HEK293 (cell line): ENCODE measurements around the gene SAP25.

ENCODE experiments used
- CTCF ChIA-PET: fragments of 350-600 bp; formaldehyde crosslinking; extraction: SDS; loops from one replicate; lab custom pipeline; 2021; ENCODE audit warnings: antibody characterized with exemption; lab: Yijun Ruan, JAX
- POLR2A ChIA-PET: fragments of 300-600 bp; formaldehyde crosslinking; extraction: SDS; loops from one replicate; lab custom pipeline; 2020; ENCODE audit warnings: antibody characterized with exemption, inconsistent platforms; lab: Yijun Ruan, JAX
- H3K27ac ChIP-seq: fragments of 200-500 bp; sonication (Bioruptor generic); 2 replicates; pipeline ENCODE4 v1.5.1; 2014; ENCODE audit warnings: low read depth, low read length, control low read depth, inconsistent platforms; ENCODE audit errors: extremely low read depth
- H3K36me3 ChIP-seq, 2 experiments: fragments of 200-500 bp in 1 of 2; sonication (Bioruptor generic) in 1 of 2; 1 replicate in 1 of 2; 2 replicates in 1 of 2; pipeline ENCODE4 v1.5.1; 2014 to 2017; ENCODE audit warnings: inconsistent platforms in 2 of 2, low read length in 2 of 2; ENCODE audit not compliant: control insufficient read depth in 2 of 2, insufficient read depth in 1 of 2
- H3K4me1 ChIP-seq: fragments of 200-500 bp; sonication (Bioruptor generic); 2 replicates; pipeline ENCODE4 v1.5.1; 2014; ENCODE audit warnings: mild to moderate bottlenecking, low read length, inconsistent platforms; ENCODE audit not compliant: control insufficient read depth, insufficient read depth
- H3K4me3 ChIP-seq: 2 replicates; pipeline ENCODE4 v1.5.1; 2011; ENCODE audit warnings: low read depth, mild to moderate bottlenecking, control low read depth, low read length, moderate library complexity
- H3K9me3 ChIP-seq: fragments of 200-500 bp; sonication (Bioruptor generic); 2 replicates; pipeline ENCODE4 v1.5.1; 2014; ENCODE audit warnings: low read depth, low read length, inconsistent platforms; ENCODE audit not compliant: control insufficient read depth, insufficient read depth
- ATF2 ChIP-seq: fragments of 450-650 bp; formaldehyde crosslinking; IDR thresholded peaks from 2 replicates; pipeline ENCODE4 v1.5.1; 2016; ENCODE audit warnings: missing biosample characterization, missing genetic modification characterization, low read depth
- GLIS1 ChIP-seq: fragments of 450-650 bp; formaldehyde crosslinking; IDR thresholded peaks from 2 replicates; pipeline ENCODE4 v1.5.1; 2016; ENCODE audit warnings: missing biosample characterization, missing genetic modification characterization
- GLIS2 ChIP-seq: fragments of 450-650 bp; formaldehyde crosslinking; IDR thresholded peaks from 2 replicates; pipeline ENCODE4 v1.5.1; 2016; ENCODE audit warnings: missing biosample characterization, missing genetic modification characterization
- IKZF3 ChIP-seq: fragments of 450-650 bp; IDR thresholded peaks from 2 replicates; pipeline ENCODE4 v1.5.0; 2018; ENCODE audit warnings: missing biosample characterization, mild to moderate bottlenecking, missing genetic modification characterization, moderate library complexity
- PRDM6 ChIP-seq: fragments of 450-650 bp; formaldehyde crosslinking; IDR thresholded peaks from 2 replicates; pipeline ENCODE4 v1.5.1; 2017; ENCODE audit warnings: missing biosample characterization, missing genetic modification characterization
- SP3 ChIP-seq: fragments of 450-650 bp; formaldehyde crosslinking; IDR thresholded peaks from 2 replicates; pipeline ENCODE4 v1.5.1; 2016; ENCODE audit warnings: missing biosample characterization, missing genetic modification characterization
- YY2 ChIP-seq: fragments of 450-650 bp; formaldehyde crosslinking; IDR thresholded peaks from 2 replicates; pipeline ENCODE4 v1.5.1; 2016; ENCODE audit warnings: missing biosample characterization, missing genetic modification characterization
- ZFHX2 ChIP-seq: fragments of 450-650 bp; formaldehyde crosslinking; conservative IDR thresholded peaks from 2 replicates; pipeline ENCODE4 v1.5.1; 2016; ENCODE audit warnings: missing biosample characterization, missing genetic modification characterization
- ZFP69B ChIP-seq: fragments of 450-650 bp; formaldehyde crosslinking; IDR thresholded peaks from 2 replicates; pipeline ENCODE4 v1.5.1; 2016; ENCODE audit warnings: missing biosample characterization, missing genetic modification characterization
- ZNF148 ChIP-seq: fragments of 450-650 bp; formaldehyde crosslinking; IDR thresholded peaks from 2 replicates; pipeline ENCODE4 v1.5.0; 2017; ENCODE audit warnings: missing biosample characterization, missing genetic modification characterization, borderline replicate concordance
- ZNF157 ChIP-seq: fragments of 450-650 bp; formaldehyde crosslinking; IDR thresholded peaks from 2 replicates; pipeline ENCODE4 v1.5.1; 2016; ENCODE audit warnings: missing biosample characterization, missing genetic modification characterization
- ZNF221 ChIP-seq: fragments of 450-650 bp; formaldehyde crosslinking; IDR thresholded peaks from 2 replicates; pipeline ENCODE4 v1.5.1; 2017; ENCODE audit warnings: missing biosample characterization, missing genetic modification characterization, borderline replicate concordance
- ZNF335 ChIP-seq: fragments of 450-650 bp; formaldehyde crosslinking; conservative IDR thresholded peaks from 2 replicates; pipeline ENCODE4 v1.5.1; 2016; ENCODE audit warnings: missing biosample characterization, missing genetic modification characterization
- ZNF398 ChIP-seq: fragments of 450-650 bp; formaldehyde crosslinking; IDR thresholded peaks from 2 replicates; pipeline ENCODE4 v1.5.1; 2017; ENCODE audit warnings: missing biosample characterization, missing genetic modification characterization
- ZNF521 ChIP-seq: fragments of 450-650 bp; formaldehyde crosslinking; IDR thresholded peaks from 2 replicates; pipeline ENCODE4 v1.5.1; 2017; ENCODE audit warnings: missing biosample characterization, mild to moderate bottlenecking, missing genetic modification characterization
- ZNF843 ChIP-seq: fragments of 450-650 bp; formaldehyde crosslinking; IDR thresholded peaks from 2 replicates; pipeline ENCODE4 v1.5.1; 2016; ENCODE audit warnings: missing biosample characterization, missing genetic modification characterization
- ZSCAN23 ChIP-seq: fragments of 450-650 bp; formaldehyde crosslinking; IDR thresholded peaks from 2 replicates; pipeline ENCODE4 v1.5.1; 2016; ENCODE audit warnings: missing biosample characterization, missing genetic modification characterization
- TF ChIP-seq, protein P1 (sequence below): fragments of 450-650 bp; formaldehyde crosslinking; IDR thresholded peaks from 2 replicates; pipeline ENCODE4 v1.5.1; 2016; ENCODE audit warnings: missing biosample characterization, missing genetic modification characterization
- TF ChIP-seq, protein P2 (sequence below): fragments of 450-650 bp; formaldehyde crosslinking; IDR thresholded peaks from 2 replicates; pipeline ENCODE4 v1.5.1; 2016; ENCODE audit warnings: missing biosample characterization, missing genetic modification characterization, borderline replicate concordance
- TF ChIP-seq, protein P3 (sequence below): fragments of 450-650 bp; IDR thresholded peaks from 2 replicates; pipeline ENCODE4 v1.5.1; 2018; ENCODE audit warnings: missing biosample characterization, mild to moderate bottlenecking, missing genetic modification characterization

Gene SAP25

DNA sequence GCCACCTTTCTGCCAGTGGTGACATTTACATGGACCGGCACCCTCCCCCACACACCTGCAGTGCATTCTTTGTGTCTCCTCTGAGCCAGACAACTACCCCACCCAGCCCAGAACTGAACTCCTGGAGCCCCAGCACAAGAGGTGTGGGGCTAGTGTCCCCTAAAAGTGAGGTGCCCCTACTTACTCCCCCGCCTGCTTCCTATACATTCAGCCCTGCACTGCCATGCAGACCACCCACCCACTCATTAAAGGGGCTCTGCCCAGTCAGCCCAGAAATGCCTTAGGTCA, 1.9 kb downstream of the SAP25 start:
- ChIA-PET CTCF (interaction anchor here (1.2 to 1.4 kb wide), 3 partner anchors 11 to 119 kb away, joined by 4 to 8 read pairs (median 6); no protein-coding TSS in a partner anchor), POLR2A (interaction anchor here (1.1 to 1.9 kb wide), 5 partner anchors 10 to 135 kb away, joined by 3 to 30 read pairs (median 5); partner anchors contain the start of genes FBXO24, LRCH4, MOSPD3 and POP7)
- no peaks in the 10 kb centered on the region for H3K9me3 ChIP-seq
- no peak overlapping the region for H3K4me3 ChIP-seq
- TF ChIP-seq, protein P1, sequence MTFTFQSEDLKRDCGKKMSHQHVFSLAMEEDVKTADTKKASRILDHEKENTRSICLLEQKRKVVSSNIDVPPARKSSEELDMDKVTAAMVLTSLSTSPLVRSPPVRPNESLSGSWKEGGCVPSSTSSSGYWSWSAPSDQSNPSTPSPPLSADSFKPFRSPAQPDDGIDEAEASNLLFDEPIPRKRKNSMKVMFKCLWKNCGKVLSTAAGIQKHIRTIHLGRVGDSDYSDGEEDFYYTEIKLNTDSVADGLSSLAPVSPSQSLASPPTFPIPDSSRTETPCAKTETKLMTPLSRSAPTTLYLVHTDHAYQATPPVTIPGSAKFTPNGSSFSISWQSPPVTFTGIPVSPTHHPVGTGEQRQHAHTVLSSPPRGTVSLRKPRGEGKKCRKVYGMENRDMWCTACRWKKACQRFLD (tag by site-specific recombination): no peak
- no peak for TF ChIP-seq ATF2 (tag by site-specific recombination)
- TF ChIP-seq GLIS1: peak; percentile 5; the same call in 1 of the 2 replicates
- TF ChIP-seq YY2 (tag by site-specific recombination): no peak
- TF ChIP-seq ZNF157: no peak
- no peak for TF ChIP-seq ZNF843 (tag by site-specific recombination)
- TF ChIP-seq ZNF398 (tag by site-specific recombination): no peak
- H3K36me3 ChIP-seq: peaks cover 0 to 16% of the 10 kb centered on the region in 2 experiments; a peak in 1 of 3 replicates
- no peak overlapping the region for H3K27ac ChIP-seq
- H3K4me1 ChIP-seq: peaks cover 2% of the 10 kb centered on the region; the same call in 1 of the 2 replicates

GRCh38 chr7:100570954-100571828, 2.5 kb downstream of the SAP25 start:
- Histone ChIP-seq H3K4me3 (no peak overlapping the region), H3K4me1 (peaks cover 2% of the 10 kb centered on the region; the same call in 1 of the 2 replicates), H3K27ac (no peak overlapping the region), H3K9me3 (no peaks in the 10 kb centered on the region), H3K36me3 (peaks cover 0 to 11% of the 10 kb centered on the region in 2 experiments; a peak in 1 of 3 replicates)
- CTCF ChIA-PET: interaction anchor here (0.5 to 1.4 kb wide), 5 partner anchors 11 to 121 kb away, joined by 4 to 8 read pairs (median 5); no protein-coding TSS in a partner anchor
- POLR2A ChIA-PET: interaction anchor here (0.6 to 1.9 kb wide), 6 partner anchors 10 to 955 kb away, joined by 3 to 30 read pairs (median 4); partner anchors contain the start of genes FBXO24, LRCH4, MOSPD3 and POP7
- no peak for TF ChIP-seq ZNF521 (tag by site-specific recombination)
- no peak for TF ChIP-seq ZNF148 (tag by site-specific recombination)
- TF ChIP-seq ZFP69B (tag by site-specific recombination): peak; percentile 49; the same call in 1 of the 2 replicates
- TF ChIP-seq, protein P2, sequence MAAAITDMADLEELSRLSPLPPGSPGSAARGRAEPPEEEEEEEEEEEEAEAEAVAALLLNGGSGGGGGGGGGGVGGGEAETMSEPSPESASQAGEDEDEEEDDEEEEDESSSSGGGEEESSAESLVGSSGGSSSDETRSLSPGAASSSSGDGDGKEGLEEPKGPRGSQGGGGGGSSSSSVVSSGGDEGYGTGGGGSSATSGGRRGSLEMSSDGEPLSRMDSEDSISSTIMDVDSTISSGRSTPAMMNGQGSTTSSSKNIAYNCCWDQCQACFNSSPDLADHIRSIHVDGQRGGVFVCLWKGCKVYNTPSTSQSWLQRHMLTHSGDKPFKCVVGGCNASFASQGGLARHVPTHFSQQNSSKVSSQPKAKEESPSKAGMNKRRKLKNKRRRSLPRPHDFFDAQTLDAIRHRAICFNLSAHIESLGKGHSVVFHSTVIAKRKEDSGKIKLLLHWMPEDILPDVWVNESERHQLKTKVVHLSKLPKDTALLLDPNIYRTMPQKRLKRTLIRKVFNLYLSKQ (tag by site-specific recombination): no peak
- no peak for TF ChIP-seq ZSCAN23
- peak; percentile 42; the same call in 1 of the 2 replicates for TF ChIP-seq IKZF3 (tag by site-specific recombination)
- no peak for TF ChIP-seq ZNF221 (tag by site-specific recombination)
- no peak for TF ChIP-seq PRDM6 (tag by site-specific recombination)
- TF ChIP-seq SP3: peak; percentile 57
- no peak for TF ChIP-seq ZNF335 (tag by site-specific recombination)
- TF ChIP-seq, protein P3, sequence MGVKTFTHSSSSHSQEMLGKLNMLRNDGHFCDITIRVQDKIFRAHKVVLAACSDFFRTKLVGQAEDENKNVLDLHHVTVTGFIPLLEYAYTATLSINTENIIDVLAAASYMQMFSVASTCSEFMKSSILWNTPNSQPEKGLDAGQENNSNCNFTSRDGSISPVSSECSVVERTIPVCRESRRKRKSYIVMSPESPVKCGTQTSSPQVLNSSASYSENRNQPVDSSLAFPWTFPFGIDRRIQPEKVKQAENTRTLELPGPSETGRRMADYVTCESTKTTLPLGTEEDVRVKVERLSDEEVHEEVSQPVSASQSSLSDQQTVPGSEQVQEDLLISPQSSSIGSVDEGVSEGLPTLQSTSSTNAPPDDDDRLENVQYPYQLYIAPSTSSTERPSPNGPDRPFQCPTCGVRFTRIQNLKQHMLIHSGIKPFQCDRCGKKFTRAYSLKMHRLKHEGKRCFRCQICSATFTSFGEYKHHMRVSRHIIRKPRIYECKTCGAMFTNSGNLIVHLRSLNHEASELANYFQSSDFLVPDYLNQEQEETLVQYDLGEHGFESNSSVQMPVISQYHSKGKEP: no peak
- peak; percentile 81 for TF ChIP-seq GLIS2
- TF ChIP-seq ZFHX2 (tag by site-specific recombination): peak; percentile 91
